Neural cell (in vitro differentiated cells): ENCODE data around the gene NES. TPM values are rescaled to one million over a fixed set of nuclear protein-coding genes. Genes with fewer than 3 reads are reported as not detected.

Experiments
- H2AFZ ChIP-seq: fragments of 200-600, 300-800 bp; sonication (generic), shearing (Covaris generic); 2 replicates; pipeline ENCODE4 v1.6.0; 2014; ENCODE audit warnings: low read depth, mild to moderate bottlenecking, antibody characterized with exemption, low read length, moderate library complexity
- H3F3A ChIP-seq: fragments of 200-600 bp; shearing (Covaris generic); 2 replicates; pipeline ENCODE4 v1.6.1; 2016; ENCODE audit warnings: mild to moderate bottlenecking, moderate library complexity, mixed read lengths, antibody characterized with exemption, low read length; ENCODE audit not compliant: insufficient read depth, poor library complexity, severe bottlenecking
- H3K27ac ChIP-seq: fragments of 200-600, 300-800 bp; sonication (generic), shearing (Covaris generic); 2 replicates; pipeline ENCODE4 v1.5.1; 2014; ENCODE audit warnings: mild to moderate bottlenecking, low read length, moderate library complexity
- H3K27me3 ChIP-seq: fragments of 300-800, 200-600 bp; sonication (generic), shearing (Covaris generic); 2 replicates; pipeline ENCODE4 v1.6.0; 2014; ENCODE audit warnings: mild to moderate bottlenecking, low read depth, low read length, moderate library complexity; ENCODE audit not compliant: insufficient read depth
- H3K36me3 ChIP-seq: fragments of 300-800, 200-600 bp; sonication (generic), shearing (Covaris generic); 2 replicates; pipeline ENCODE4 v1.5.1; 2014; ENCODE audit warnings: mild to moderate bottlenecking, antibody characterized with exemption, low read length, moderate library complexity; ENCODE audit not compliant: insufficient read depth
- H3K4me2 ChIP-seq: fragments of 300-800, 200-600 bp; sonication (generic), shearing (Covaris generic); 2 replicates; pipeline ENCODE4 v1.6.0; 2014; ENCODE audit warnings: mild to moderate bottlenecking, low read length
- H3K4me3 ChIP-seq: fragments of 300-800, 200-600 bp; sonication (generic), shearing (Covaris generic); 2 replicates; pipeline ENCODE4 v1.5.1; 2014; ENCODE audit warnings: mild to moderate bottlenecking, low read length, moderate library complexity
- H3K79me2 ChIP-seq: fragments of 200-600 bp; shearing (Covaris generic); replicated peaks from 2 replicates; pipeline ENCODE4 v1.6.0; 2014; ENCODE audit warnings: mild to moderate bottlenecking, low read length, moderate library complexity; ENCODE audit not compliant: insufficient read depth
- H3K9ac ChIP-seq: fragments of 300-800, 200-600 bp; sonication (generic), shearing (Covaris generic); 2 replicates; pipeline ENCODE4 v1.6.1; 2016; ENCODE audit warnings: mild to moderate bottlenecking, low read length, mixed read lengths
- H3K9me2 ChIP-seq: fragments of 200-600 bp; shearing (Covaris generic); 2 replicates; pipeline ENCODE4 v1.6.1; 2016; ENCODE audit warnings: mild to moderate bottlenecking, low read length, mixed read lengths; ENCODE audit not compliant: insufficient read depth
- H3K9me3 ChIP-seq: fragments of 200-600, 300-800 bp; sonication (generic), shearing (Covaris generic); 2 replicates; pipeline ENCODE4 v1.6.1; 2016; ENCODE audit warnings: mild to moderate bottlenecking, mixed run types, low read length, moderate library complexity, mixed read lengths
- H4K20me1 ChIP-seq: fragments of 200-600 bp; shearing (Covaris generic); 2 replicates; pipeline ENCODE4 v1.6.1; 2016; ENCODE audit warnings: mild to moderate bottlenecking, mixed run types; ENCODE audit not compliant: insufficient read depth
- CTCF ChIP-seq: fragments of 450-650 bp; IDR thresholded peaks from 2 replicates; pipeline ENCODE4 v1.5.1; 2014; ENCODE audit warnings: antibody characterized with exemption, mild to moderate bottlenecking, moderate library complexity; ENCODE audit not compliant: poor library complexity, severe bottlenecking
- EP300 ChIP-seq: fragments of 450-650 bp; conservative IDR thresholded peaks from 2 replicates; pipeline ENCODE4 v1.6.1; 2014; ENCODE audit warnings: antibody characterized with exemption, mild to moderate bottlenecking, moderate library complexity; ENCODE audit not compliant: poor library complexity, severe bottlenecking
- EZH2 ChIP-seq: fragments of 200-600, 300-800 bp; shearing (Covaris generic), sonication (generic); IDR thresholded peaks from 2 replicates; pipeline ENCODE4 v1.6.1; 2014; ENCODE audit warnings: antibody characterized with exemption, low read length, borderline replicate concordance, mild to moderate bottlenecking; ENCODE audit not compliant: insufficient read depth, poor library complexity, severe bottlenecking
- MXI1 ChIP-seq: fragments of 450-650 bp; conservative IDR thresholded peaks from 2 replicates; pipeline ENCODE4 v1.6.1; 2014; ENCODE audit warnings: antibody characterized with exemption, mild to moderate bottlenecking; ENCODE audit not compliant: poor library complexity, severe bottlenecking
- POLR2AphosphoS5 ChIP-seq: IDR thresholded peaks from 2 replicates; pipeline ENCODE4 v1.6.1; 2012
- RAD21 ChIP-seq: fragments of 450-650 bp; conservative IDR thresholded peaks from 2 replicates; pipeline ENCODE4 v1.6.1; 2014; ENCODE audit warnings: antibody characterized with exemption, mild to moderate bottlenecking, moderate library complexity
- REST ChIP-seq: IDR thresholded peaks from 2 replicates; pipeline ENCODE4 v1.6.1; 2012; ENCODE audit warnings: borderline replicate concordance
- SMC3 ChIP-seq: fragments of 450-650 bp; conservative IDR thresholded peaks from 2 replicates; pipeline ENCODE4 v1.6.1; 2014; ENCODE audit warnings: antibody characterized with exemption, mild to moderate bottlenecking, moderate library complexity; ENCODE audit not compliant: poor library complexity
- TAF1 ChIP-seq: IDR thresholded peaks from 2 replicates; pipeline ENCODE4 v1.6.1; 2012; ENCODE audit warnings: low read depth
- polyA plus RNA-seq: library from polyadenylated mRNA; depleted of rRNA; stranded (reverse); fragments of >200 nt; gene quantifications from 2 replicates; pipeline ENCODE4 v1.2.3, GENCODE V29; 2014

The NES gene
- polyA plus RNA-seq, 1 donor from 2014 or later, result 9.9 TPM

- Histone ChIP-seq H3K27ac (no peak overlapping the region), H2AFZ (no peak overlapping the region), H4K20me1 (no peaks in the 10 kb centered on the region), H3K4me2 (no peak overlapping the region), H3K9me2 (no peaks in the 10 kb centered on the region), H3K79me2 (peaks cover 34% of the 10 kb centered on the region), H3K36me3 (no peaks in the 10 kb centered on the region), H3K4me3 (no peak overlapping the region), H3K9ac (no peak overlapping the region), H3F3A (no peaks in the 10 kb centered on the region), H3K27me3 (peaks cover 1% of the 10 kb centered on the region), H3K9me3 (no peaks in the 10 kb centered on the region)
- TF ChIP-seq TAF1 (no peak), REST (no peak), RAD21 (no peak), SMC3 (no peak), MXI1 (no peak), POLR2AphosphoS5 (no peak), EP300 (no peak), CTCF (no peak), EZH2 (no peak)
Observed at GRCh38 chr1:156671804-156672203, 5.4 kb downstream of the NES start.

- Histone ChIP-seq H3K9ac (no peak overlapping the region), H3F3A (no peaks in the 10 kb centered on the region), H3K27me3 (no peaks in the 10 kb centered on the region), H3K36me3 (no peaks in the 10 kb centered on the region), H2AFZ (no peak overlapping the region), H3K27ac (no peak overlapping the region), H3K4me3 (no peak overlapping the region), H3K9me2 (no peaks in the 10 kb centered on the region), H4K20me1 (no peaks in the 10 kb centered on the region), H3K9me3 (no peaks in the 10 kb centered on the region), H3K4me2 (no peak overlapping the region), H3K79me2 (peaks cover 28% of the 10 kb centered on the region)
- no peak for TF ChIP-seq SMC3
- TF ChIP-seq CTCF, result no peak
- no peak for TF ChIP-seq RAD21
- TF ChIP-seq REST, result no peak
- no peak for TF ChIP-seq EZH2
- TF ChIP-seq TAF1, result no peak
- TF ChIP-seq EP300, result no peak
- no peak for TF ChIP-seq MXI1
- no peak for TF ChIP-seq POLR2AphosphoS5
Observed at GRCh38 chr1:156670791-156671190, 6.4 kb downstream of the NES start.
